Right atrium auricular region (tissue), 2 donors: ENCODE data around the gene RAC2. TPM values are rescaled to one million over a fixed set of nuclear protein-coding genes. Genes with fewer than 3 reads are reported as not detected.

ENCODE experiments used
- DNase-seq: peaks from one replicate; pipeline ENCODE4 v3.0.0-alpha.2; 2019; ENCODE audit warnings: low spot score
- H3K27ac ChIP-seq, 2 donors: fragments of 200-600 bp; sonication (generic); 1 replicate in 1 of 2; 2 replicates in 1 of 2; pipeline ENCODE4 v1.5.1; 2016 to 2019
- H3K27me3 ChIP-seq, 2 donors: fragments of 200-600 bp; sonication (generic); one replicate each; pipeline versions ENCODE4 v1.5.1 to v1.6.0; 2017 to 2019
- H3K36me3 ChIP-seq: fragments of 200-600 bp; sonication (generic); one replicate; pipeline ENCODE4 v1.5.1; 2016
- H3K4me1 ChIP-seq, 2 donors: fragments of 200-600 bp; sonication (generic); one replicate each; pipeline versions ENCODE4 v1.5.1 to v1.6.0; 2017 to 2019
- H3K4me3 ChIP-seq, 2 donors: fragments of 200-600 bp; sonication (generic); 1 replicate in 1 of 2; 2 replicates in 1 of 2; pipeline ENCODE4 v1.5.1; 2017 to 2019; ENCODE audit warnings: mild to moderate bottlenecking in 1 of 2, moderate library complexity in 1 of 2
- H3K9me3 ChIP-seq, 2 donors: fragments of 200-600 bp; sonication (generic); one replicate each; pipeline ENCODE4 v1.5.1; 2019
- CTCF ChIP-seq, 2 donors: fragments of 200-600 bp; sonication (generic); IDR thresholded peaks; one replicate each; pipeline ENCODE4 v1.5.1; 2019; ENCODE audit warnings: antibody characterized with exemption in 2 of 2
- total RNA-seq, 2 donors: library from RNA; depleted of rRNA; stranded (reverse); fragments of >200 nt; gene quantifications; one replicate each; pipeline ENCODE4 v1.1.0, GENCODE V29; 2016

Gene RAC2
- total RNA-seq, 2 donors from 2014 or later = 2.9 to 10.3 TPM

- Histone ChIP-seq H3K4me3 (peak overlapping the region; percentile 11 to 25), H3K9me3 (no peaks in the 10 kb centered on the region)
These were observed 40.2 kb upstream of the RAC2 start for GRCh38 chr22:37284126-37284804.

GRCh38 chr22:37283393-37283937 is 39.4 kb upstream of the RAC2 start:
- no peak for DNase-seq
- no peak for TF ChIP-seq CTCF (IDR thresholded peaks at IDR 0.05)
- Histone ChIP-seq H3K9me3 (no peaks in the 10 kb centered on the region), H3K27ac (peak overlapping the region; percentile 33 to 51), H3K4me3 (peak overlapping the region; percentile 11 to 25), H3K4me1 (peaks cover 0 to 8% of the 10 kb centered on the region in 2 donors), H3K27me3 (no peaks in the 10 kb centered on the region), H3K36me3 (no peaks in the 10 kb centered on the region)

More at GRCh38 chr22:37284126-37284804, 40.2 kb upstream of the RAC2 start:
- Histone ChIP-seq H3K27me3 (no peaks in the 10 kb centered on the region), H3K4me1 (peaks cover 0 to 8% of the 10 kb centered on the region in 2 donors), H3K27ac (peak overlapping the region; percentile 33 to 51), H3K36me3 (no peaks in the 10 kb centered on the region)
- TF ChIP-seq CTCF (IDR thresholded peaks at IDR 0.05) = no peak
- no peak for DNase-seq

GRCh38 chr22:37282385-37282677 is 38.3 kb upstream of the RAC2 start, which contains the start of gene CYTH4:
TSS of gene CYTH4 (plus strand) at chr22:37282508. CDS start at chr22:37282570, 62 bp downstream.
- peak within 1 kb of the TSS; percentile 10 to 25 for H3K4me3 ChIP-seq
- H3K36me3 ChIP-seq = no peaks in the 10 kb centered on the region
- peaks cover 0 to 8% of the 10 kb centered on the region in 2 donors for H3K4me1 ChIP-seq
- no peak for TF ChIP-seq CTCF (IDR thresholded peaks at IDR 0.05)
- H3K27me3 ChIP-seq = no peaks in the 10 kb centered on the region
- H3K27ac ChIP-seq = peak within 1 kb of the TSS in 1 of 2 donors; percentile 58
- no peaks in the 10 kb centered on the region for H3K9me3 ChIP-seq
- peak; percentile 78 for DNase-seq

GRCh38 chr22:37281646-37282384 is 37.7 kb upstream of the RAC2 start:
- Histone ChIP-seq H3K36me3 (no peaks in the 10 kb centered on the region), H3K4me3 (no peak overlapping the region), H3K27me3 (no peaks in the 10 kb centered on the region), H3K4me1 (peaks cover 0 to 8% of the 10 kb centered on the region in 2 donors), H3K9me3 (no peaks in the 10 kb centered on the region), H3K27ac (no peak overlapping the region)
- TF ChIP-seq CTCF (IDR thresholded peaks at IDR 0.05) = no peak
- no peak for DNase-seq

GRCh38 chr22:37281195-37281594 is 37.1 kb upstream of the RAC2 start:
- Histone ChIP-seq H3K27ac (no peak overlapping the region), H3K27me3 (no peaks in the 10 kb centered on the region), H3K9me3 (no peaks in the 10 kb centered on the region), H3K4me1 (peaks cover 0 to 8% of the 10 kb centered on the region in 2 donors), H3K4me3 (no peak overlapping the region), H3K36me3 (no peaks in the 10 kb centered on the region)
- DNase-seq = no peak
- TF ChIP-seq CTCF (IDR thresholded peaks at IDR 0.05) = no peak
